ENCODE data around the gene PARD3B. TPM values are rescaled to one million over a fixed set of nuclear protein-coding genes. Genes with fewer than 3 reads are reported as not detected.

PARD3B gene
- total and polyA plus RNA-seq, 10 of the 15 experiments (the other 5 are each of a cell fraction or from before 2014, with no cell fraction given): 0.01 to 0.54 (median 0.07) TPM; not detected in 7

- Histone ChIP-seq H3K9me3 (replicated peaks; ENCODE audit: control insufficient read depth, insufficient read depth, low read length) (no peaks in the 10 kb centered on the region), H3K4me3 (no peak overlapping the region), H3K4me1 (ENCODE audit: control insufficient read depth, insufficient read depth, low read length) (no peaks in the 10 kb centered on the region), H3K9ac (ENCODE audit: control insufficient read depth, insufficient read depth, low read length) (no peak overlapping the region), H3K79me2 (ENCODE audit: control insufficient read depth, insufficient read depth, low read length) (no peaks in the 10 kb centered on the region), H3K4me2 (ENCODE audit: control insufficient read depth, insufficient read depth) (no peak overlapping the region), H3K27ac (ENCODE audit: control insufficient read depth, insufficient read depth) (no peak overlapping the region), H3K36me3 (ENCODE audit: control insufficient read depth in 2 of 2, insufficient read depth in 2 of 2, low read length in 1 of 2) (no peaks in the 10 kb centered on the region), H2AFZ (ENCODE audit: control insufficient read depth, low read depth, low read length) (no peak overlapping the region), H3K27me3 (replicated peaks in 1 of 2; ENCODE audit: control insufficient read depth in 2 of 2, insufficient read depth in 2 of 2, low read length in 1 of 2) (no peaks in the 10 kb centered on the region), H4K20me1 (ENCODE audit: control insufficient read depth, insufficient read depth) (no peaks in the 10 kb centered on the region)
- ChIA-PET CTCF (no interaction called here), POLR2A (no interaction called here), RAD21 (ENCODE audit: unreplicated experiment) (no interaction called here), SMC1A (ENCODE audit: uncharacterized antibody, unreplicated experiment) (no interaction called here)
- no peak for DNase-seq (ENCODE audit: low read depth, low spot score)
- TF ChIP-seq, protein P1, sequence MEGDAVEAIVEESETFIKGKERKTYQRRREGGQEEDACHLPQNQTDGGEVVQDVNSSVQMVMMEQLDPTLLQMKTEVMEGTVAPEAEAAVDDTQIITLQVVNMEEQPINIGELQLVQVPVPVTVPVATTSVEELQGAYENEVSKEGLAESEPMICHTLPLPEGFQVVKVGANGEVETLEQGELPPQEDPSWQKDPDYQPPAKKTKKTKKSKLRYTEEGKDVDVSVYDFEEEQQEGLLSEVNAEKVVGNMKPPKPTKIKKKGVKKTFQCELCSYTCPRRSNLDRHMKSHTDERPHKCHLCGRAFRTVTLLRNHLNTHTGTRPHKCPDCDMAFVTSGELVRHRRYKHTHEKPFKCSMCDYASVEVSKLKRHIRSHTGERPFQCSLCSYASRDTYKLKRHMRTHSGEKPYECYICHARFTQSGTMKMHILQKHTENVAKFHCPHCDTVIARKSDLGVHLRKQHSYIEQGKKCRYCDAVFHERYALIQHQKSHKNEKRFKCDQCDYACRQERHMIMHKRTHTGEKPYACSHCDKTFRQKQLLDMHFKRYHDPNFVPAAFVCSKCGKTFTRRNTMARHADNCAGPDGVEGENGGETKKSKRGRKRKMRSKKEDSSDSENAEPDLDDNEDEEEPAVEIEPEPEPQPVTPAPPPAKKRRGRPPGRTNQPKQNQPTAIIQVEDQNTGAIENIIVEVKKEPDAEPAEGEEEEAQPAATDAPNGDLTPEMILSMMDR (IDR thresholded peaks at IDR 0.05 in 2 of 3, conservative IDR thresholded peaks at IDR 0.05 in 1 of 3; ENCODE audit: control insufficient read depth in 2 of 3, extremely low read depth in 1 of 3, insufficient read depth in 1 of 3, low read depth in 3 of 3, low read length in 3 of 3): no peak
- TF ChIP-seq, protein P2, sequence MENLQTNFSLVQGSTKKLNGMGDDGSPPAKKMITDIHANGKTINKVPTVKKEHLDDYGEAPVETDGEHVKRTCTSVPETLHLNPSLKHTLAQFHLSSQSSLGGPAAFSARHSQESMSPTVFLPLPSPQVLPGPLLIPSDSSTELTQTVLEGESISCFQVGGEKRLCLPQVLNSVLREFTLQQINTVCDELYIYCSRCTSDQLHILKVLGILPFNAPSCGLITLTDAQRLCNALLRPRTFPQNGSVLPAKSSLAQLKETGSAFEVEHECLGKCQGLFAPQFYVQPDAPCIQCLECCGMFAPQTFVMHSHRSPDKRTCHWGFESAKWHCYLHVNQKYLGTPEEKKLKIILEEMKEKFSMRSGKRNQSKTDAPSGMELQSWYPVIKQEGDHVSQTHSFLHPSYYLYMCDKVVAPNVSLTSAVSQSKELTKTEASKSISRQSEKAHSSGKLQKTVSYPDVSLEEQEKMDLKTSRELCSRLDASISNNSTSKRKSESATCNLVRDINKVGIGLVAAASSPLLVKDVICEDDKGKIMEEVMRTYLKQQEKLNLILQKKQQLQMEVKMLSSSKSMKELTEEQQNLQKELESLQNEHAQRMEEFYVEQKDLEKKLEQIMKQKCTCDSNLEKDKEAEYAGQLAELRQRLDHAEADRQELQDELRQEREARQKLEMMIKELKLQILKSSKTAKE (IDR thresholded peaks at IDR 0.05; ENCODE audit: low read depth, poor library complexity, severe bottlenecking): no peak
- TF ChIP-seq, protein P3, sequence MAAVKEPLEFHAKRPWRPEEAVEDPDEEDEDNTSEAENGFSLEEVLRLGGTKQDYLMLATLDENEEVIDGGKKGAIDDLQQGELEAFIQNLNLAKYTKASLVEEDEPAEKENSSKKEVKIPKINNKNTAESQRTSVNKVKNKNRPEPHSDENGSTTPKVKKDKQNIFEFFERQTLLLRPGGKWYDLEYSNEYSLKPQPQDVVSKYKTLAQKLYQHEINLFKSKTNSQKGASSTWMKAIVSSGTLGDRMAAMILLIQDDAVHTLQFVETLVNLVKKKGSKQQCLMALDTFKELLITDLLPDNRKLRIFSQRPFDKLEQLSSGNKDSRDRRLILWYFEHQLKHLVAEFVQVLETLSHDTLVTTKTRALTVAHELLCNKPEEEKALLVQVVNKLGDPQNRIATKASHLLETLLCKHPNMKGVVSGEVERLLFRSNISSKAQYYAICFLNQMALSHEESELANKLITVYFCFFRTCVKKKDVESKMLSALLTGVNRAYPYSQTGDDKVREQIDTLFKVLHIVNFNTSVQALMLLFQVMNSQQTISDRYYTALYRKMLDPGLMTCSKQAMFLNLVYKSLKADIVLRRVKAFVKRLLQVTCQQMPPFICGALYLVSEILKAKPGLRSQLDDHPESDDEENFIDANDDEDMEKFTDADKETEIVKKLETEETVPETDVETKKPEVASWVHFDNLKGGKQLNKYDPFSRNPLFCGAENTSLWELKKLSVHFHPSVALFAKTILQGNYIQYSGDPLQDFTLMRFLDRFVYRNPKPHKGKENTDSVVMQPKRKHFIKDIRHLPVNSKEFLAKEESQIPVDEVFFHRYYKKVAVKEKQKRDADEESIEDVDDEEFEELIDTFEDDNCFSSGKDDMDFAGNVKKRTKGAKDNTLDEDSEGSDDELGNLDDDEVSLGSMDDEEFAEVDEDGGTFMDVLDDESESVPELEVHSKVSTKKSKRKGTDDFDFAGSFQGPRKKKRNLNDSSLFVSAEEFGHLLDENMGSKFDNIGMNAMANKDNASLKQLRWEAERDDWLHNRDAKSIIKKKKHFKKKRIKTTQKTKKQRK (IDR thresholded peaks at IDR 0.05; ENCODE audit: low read depth, low read length): no peak
- TF ChIP-seq WRNIP1 (IDR thresholded peaks at IDR 0.05; ENCODE audit: borderline replicate concordance, low read depth, low read length) (no peak), SREBF1 (IDR thresholded peaks at IDR 0.05; ENCODE audit: low read length) (no peak), SREBF2 (IDR thresholded peaks at IDR 0.05; ENCODE audit: low read length) (no peak), ETV6 (conservative IDR thresholded peaks at IDR 0.05 in 1 of 2, IDR thresholded peaks at IDR 0.05 in 1 of 2; ENCODE audit: borderline replicate concordance in 1 of 2, low read depth in 1 of 2) (no peak), SIN3A (IDR thresholded peaks at IDR 0.05; ENCODE audit: low read depth, low read length) (no peak)
- intact Hi-C loops (cut with micrococcal nuclease; ENCODE audit: unreplicated experiment) (no loop called here), in situ Hi-C loops (cut with MboI) (no loop called here)
- WGBS (ENCODE audit: insufficient coverage, insufficient replicate concordance, low lambda C conversion rate, missing lambda C conversion rate): 73% methylated on average over 2 of the region's 2 CpGs
- ATAC-seq: no peak
- FAIRE-seq: no peak
- no TSS peak for BruUV-seq (replicated peaks)
Measured at GRCh38 chr2:205045706-205046105, 500.4 kb downstream of the PARD3B start.
